Brain microvascular endothelial cell (primary cell): Measurements from ENCODE around the gene ARPP21.

ENCODE experiments used
- DNase-seq: peaks from one replicate; pipeline ENCODE4 v3.0.0-alpha.2; 2020
- H3K27ac ChIP-seq: fragments of 250-450 bp; sonication (Bioruptor Pico); 2 replicates; pipeline ENCODE4 v1.5.1; 2020; ENCODE audit warnings: mild to moderate bottlenecking, moderate library complexity
- H3K27me3 ChIP-seq: fragments of 250-450 bp; sonication (Bioruptor Pico); replicated peaks from 2 replicates; pipeline ENCODE4 v1.5.1; 2020; ENCODE audit warnings: mild to moderate bottlenecking
- H3K36me3 ChIP-seq: fragments of 250-450 bp; sonication (Bioruptor Pico); replicated peaks from 2 replicates; pipeline ENCODE4 v1.5.1; 2020; ENCODE audit warnings: mild to moderate bottlenecking
- H3K4me3 ChIP-seq: 2 replicates; pipeline ENCODE4 v1.5.1; 2011; ENCODE audit warnings: low read depth, mild to moderate bottlenecking, control low read depth, low read length, moderate library complexity
- CTCF ChIP-seq: IDR thresholded peaks from 2 replicates; pipeline ENCODE4 v1.5.1; 2011; ENCODE audit warnings: low read depth, mild to moderate bottlenecking, moderate library complexity, low read length, control low read depth, inconsistent platforms; ENCODE audit errors: missing control alignments
- in situ Hi-C: cut with HindIII; loops from 2 replicates; pipeline ENCODE4 v1.10.0; 2017; ENCODE audit warnings: low sequenced_read_pairs, low pct_ligation_motif_present

The ARPP21 gene

DNA sequence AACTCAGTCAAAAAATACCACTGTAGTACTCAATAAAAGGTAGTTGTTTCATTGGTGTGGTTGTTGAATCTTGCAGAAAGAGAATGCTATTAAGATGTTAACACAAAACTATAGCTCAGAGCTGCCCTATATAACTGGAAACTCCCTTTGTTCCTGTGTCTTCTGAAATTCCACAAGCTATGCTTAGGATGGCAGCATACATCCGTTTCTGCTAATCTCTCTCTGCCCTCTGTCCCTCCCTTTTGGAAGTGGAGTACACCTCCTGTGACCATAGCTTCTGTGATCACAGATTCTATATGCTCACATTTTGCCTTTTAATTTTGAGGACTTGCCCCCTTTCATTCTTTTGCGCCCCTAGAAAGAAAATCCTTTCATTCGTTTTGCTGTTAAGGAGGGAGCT, 33.7 kb downstream of the ARPP21 start:
- TF ChIP-seq CTCF = no peak
- H3K27me3 ChIP-seq = no peaks in the 10 kb centered on the region
- H3K36me3 ChIP-seq = no peaks in the 10 kb centered on the region
- no peak for DNase-seq
- H3K27ac ChIP-seq = no peak overlapping the region
- H3K4me3 ChIP-seq = no peak overlapping the region
- in situ Hi-C loops = no loop called here

DNA sequence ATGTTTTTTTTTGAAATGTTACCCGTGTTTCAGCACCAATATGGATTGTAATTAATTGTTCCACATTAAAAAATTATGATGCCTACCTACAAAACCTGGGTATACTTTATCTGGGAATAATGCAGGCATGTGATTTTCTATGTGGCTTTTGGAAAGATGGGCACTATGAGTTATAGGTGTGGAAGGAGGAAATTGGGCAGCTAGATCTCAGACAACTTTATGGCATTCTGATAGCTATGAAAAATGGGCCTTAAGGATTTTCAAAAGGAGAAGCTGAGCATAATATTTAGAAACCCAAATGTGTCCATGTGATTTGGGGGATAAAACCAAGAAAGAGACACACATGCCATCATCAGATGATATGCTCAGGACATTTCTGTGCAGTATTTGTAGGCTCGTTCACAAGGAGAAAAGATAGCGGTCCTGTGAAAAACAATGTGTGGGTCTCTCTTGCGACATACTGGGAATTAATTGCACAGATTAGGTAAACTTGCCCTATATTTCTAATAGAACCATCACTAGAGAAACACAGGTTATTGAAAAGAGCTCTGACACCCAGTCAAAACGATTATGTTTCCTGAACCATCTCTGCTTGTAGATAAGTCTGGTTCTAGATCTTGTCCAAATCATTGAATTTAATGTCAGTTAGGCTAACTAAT, 35.3 kb downstream of the ARPP21 start:
- in situ Hi-C loops = no loop called here

DNA sequence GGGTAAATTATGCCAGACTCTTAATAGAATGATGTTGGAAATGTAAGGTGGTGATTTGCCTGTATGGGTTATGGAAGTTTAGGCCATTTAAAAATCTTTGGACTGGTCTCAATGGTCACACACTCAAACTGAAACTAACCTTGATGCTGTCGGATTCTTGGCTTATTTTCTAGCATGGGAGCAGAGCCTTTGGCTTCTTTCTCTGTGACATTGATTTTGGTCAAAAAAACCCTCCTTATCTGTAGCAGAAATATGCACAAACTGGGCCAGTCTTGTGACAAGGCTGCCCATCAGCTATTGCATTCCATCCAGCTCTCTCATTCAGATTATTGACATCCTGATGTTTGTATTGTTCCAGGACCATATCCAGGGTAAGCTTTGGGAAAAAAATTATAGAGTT, 35.9 kb downstream of the ARPP21 start:
- no peaks in the 10 kb centered on the region for H3K27me3 ChIP-seq
- TF ChIP-seq CTCF = no peak

More for the DNA sequence above, 35.3 kb downstream of the ARPP21 start:
- H3K27me3 ChIP-seq = no peaks in the 10 kb centered on the region
- no peak overlapping the region for H3K27ac ChIP-seq
- no peaks in the 10 kb centered on the region for H3K36me3 ChIP-seq
- H3K4me3 ChIP-seq = no peak overlapping the region
- TF ChIP-seq CTCF = no peak
- DNase-seq = no peak

DNA sequence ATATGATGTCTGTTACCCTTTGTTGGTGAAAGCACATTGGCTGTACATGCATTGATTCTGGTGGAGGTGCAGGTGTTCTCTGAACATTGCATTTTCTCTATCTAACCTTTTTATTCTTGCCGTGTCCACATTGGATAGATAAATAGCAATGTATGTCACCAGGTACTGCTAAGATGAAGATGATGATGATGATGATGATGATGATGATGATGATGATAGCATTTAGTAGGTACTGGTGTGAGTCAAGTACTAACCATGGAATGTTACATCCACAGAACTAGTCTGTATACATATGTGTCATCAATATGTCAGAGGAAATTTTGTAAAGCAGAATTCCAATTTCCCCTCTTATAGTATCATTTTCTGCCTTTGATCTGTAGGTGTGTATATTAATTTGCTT, 36.3 kb downstream of the ARPP21 start:
- in situ Hi-C loops = no loop called here
- H3K36me3 ChIP-seq = no peaks in the 10 kb centered on the region
- no peak overlapping the region for H3K27ac ChIP-seq
- DNase-seq = no peak
- TF ChIP-seq CTCF = no peak
- no peaks in the 10 kb centered on the region for H3K27me3 ChIP-seq
- no peak overlapping the region for H3K4me3 ChIP-seq

More for the DNA sequence above, 35.9 kb downstream of the ARPP21 start:
- H3K4me3 ChIP-seq = no peak overlapping the region
- in situ Hi-C loops = no loop called here
- no peak overlapping the region for H3K27ac ChIP-seq
- no peaks in the 10 kb centered on the region for H3K36me3 ChIP-seq
- peak; percentile 18 for DNase-seq

DNA sequence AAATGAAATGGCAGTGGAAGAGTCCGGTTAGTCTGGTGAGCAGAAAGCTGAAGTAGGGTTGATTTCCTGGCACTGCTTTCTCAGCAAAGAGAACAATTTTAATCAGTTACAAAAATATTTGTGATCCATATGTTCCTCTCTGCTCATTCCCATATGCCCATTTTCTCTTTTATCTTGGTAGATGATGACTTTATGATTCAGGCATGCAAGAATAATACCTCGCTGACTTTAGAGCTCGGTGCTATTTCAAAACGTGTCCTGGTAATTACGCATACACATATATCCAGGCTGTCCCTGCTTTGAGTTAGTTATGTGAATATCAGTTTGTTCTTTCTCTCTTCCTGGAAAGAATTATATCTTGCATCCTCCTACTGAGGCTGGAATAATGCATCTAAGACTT, 38.5 kb downstream of the ARPP21 start:
- no peak for TF ChIP-seq CTCF
- Histone ChIP-seq H3K36me3 (no peaks in the 10 kb centered on the region), H3K4me3 (no peak overlapping the region), H3K27ac (no peak overlapping the region), H3K27me3 (no peaks in the 10 kb centered on the region)
- DNase-seq = peak; percentile 50
- in situ Hi-C loops = no loop called here

GRCh38 chr3:35678643-35679161, 39.4 kb downstream of the ARPP21 start:
- Histone ChIP-seq H3K36me3 (no peaks in the 10 kb centered on the region), H3K27me3 (no peaks in the 10 kb centered on the region), H3K4me3 (no peak overlapping the region), H3K27ac (no peak overlapping the region)
- in situ Hi-C loops = no loop called here
- no peak for DNase-seq
- TF ChIP-seq CTCF = no peak
